Type B pancreatic cell (in vitro differentiated cells): Measurements from ENCODE around the gene RPL28. TPM values are rescaled to one million over a fixed set of nuclear protein-coding genes. Genes with fewer than 3 reads are reported as not detected.
"Not testable (repeated sequence)": the region's sequence is repeated elsewhere in the genome, so short reads cannot be mapped to it uniquely, and the experiment has no call there.

ENCODE experiments used
- DNase-seq: peaks from one replicate; pipeline ENCODE4 v3.0.0; 2021; ENCODE audit warnings: mixed read lengths; ENCODE audit not compliant: unreplicated experiment; ENCODE audit errors: extremely low spot score
- H3K27ac Mint-ChIP-seq: 2 replicates; pipeline ENCODE4 v1.8.0; 2021; ENCODE audit warnings: mild to moderate bottlenecking, mixed read lengths
- H3K27me3 Mint-ChIP-seq: 2 replicates; pipeline ENCODE4 v1.8.0; 2021; ENCODE audit warnings: mixed read lengths
- H3K36me3 Mint-ChIP-seq: 2 replicates; pipeline ENCODE4 v1.8.0; 2021; ENCODE audit warnings: mixed read lengths
- H3K4me1 Mint-ChIP-seq: one replicate; pipeline ENCODE4 v1.8.0; 2021; ENCODE audit warnings: mixed read lengths; ENCODE audit not compliant: unreplicated experiment
- H3K4me3 Mint-ChIP-seq: 2 replicates; pipeline ENCODE4 v1.8.0; 2021; ENCODE audit warnings: mild to moderate bottlenecking, mixed read lengths
- H3K9me3 Mint-ChIP-seq: 2 replicates; pipeline ENCODE4 v1.8.0; 2021; ENCODE audit warnings: mixed read lengths
- total RNA-seq: library from RNA; stranded (reverse); gene quantifications from 2 replicates; pipeline ENCODE4 v1.2.1, GENCODE V29; 2021; ENCODE audit warnings: low replicate concordance
- TF ChIP-seq, protein P1 (sequence below): fragments of 200-600 bp; sonication (generic); conservative IDR thresholded peaks from 2 replicates; pipeline ENCODE4 v1.5.0; 2021; ENCODE audit warnings: antibody characterized with exemption, mild to moderate bottlenecking

The RPL28 gene
- total RNA-seq, 1 donor from 2014 or later: 1,799 TPM

DNA sequence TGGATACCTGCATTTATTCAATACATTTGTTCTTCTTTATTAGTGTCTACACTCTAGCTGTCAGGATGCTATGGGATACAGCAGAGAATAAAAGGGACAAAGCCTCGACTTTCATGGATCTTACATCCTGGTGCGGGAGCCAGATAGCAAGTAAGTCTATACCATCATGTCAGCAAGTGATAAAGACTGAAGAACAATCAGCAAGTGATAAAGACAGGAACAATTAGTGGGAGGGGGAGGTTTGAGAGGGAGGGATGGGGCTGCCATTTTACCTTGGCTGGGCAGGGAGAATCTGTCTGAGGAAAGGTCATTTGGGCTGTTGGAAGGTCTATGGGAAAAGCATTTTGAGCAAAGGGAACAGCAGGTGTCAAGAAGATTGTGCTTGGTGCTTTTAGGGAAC is 24.4 kb downstream of the RPL28 start:
- H3K4me3 Mint-ChIP-seq: no peak overlapping the region
- no peak for DNase-seq
- no peak overlapping the region for H3K27ac Mint-ChIP-seq
- peaks cover 18% of the 10 kb centered on the region for H3K4me1 Mint-ChIP-seq
- H3K9me3 Mint-ChIP-seq: peaks cover 5% of the 10 kb centered on the region
- H3K27me3 Mint-ChIP-seq: peaks cover 14% of the 10 kb centered on the region
- TF ChIP-seq, protein P1, sequence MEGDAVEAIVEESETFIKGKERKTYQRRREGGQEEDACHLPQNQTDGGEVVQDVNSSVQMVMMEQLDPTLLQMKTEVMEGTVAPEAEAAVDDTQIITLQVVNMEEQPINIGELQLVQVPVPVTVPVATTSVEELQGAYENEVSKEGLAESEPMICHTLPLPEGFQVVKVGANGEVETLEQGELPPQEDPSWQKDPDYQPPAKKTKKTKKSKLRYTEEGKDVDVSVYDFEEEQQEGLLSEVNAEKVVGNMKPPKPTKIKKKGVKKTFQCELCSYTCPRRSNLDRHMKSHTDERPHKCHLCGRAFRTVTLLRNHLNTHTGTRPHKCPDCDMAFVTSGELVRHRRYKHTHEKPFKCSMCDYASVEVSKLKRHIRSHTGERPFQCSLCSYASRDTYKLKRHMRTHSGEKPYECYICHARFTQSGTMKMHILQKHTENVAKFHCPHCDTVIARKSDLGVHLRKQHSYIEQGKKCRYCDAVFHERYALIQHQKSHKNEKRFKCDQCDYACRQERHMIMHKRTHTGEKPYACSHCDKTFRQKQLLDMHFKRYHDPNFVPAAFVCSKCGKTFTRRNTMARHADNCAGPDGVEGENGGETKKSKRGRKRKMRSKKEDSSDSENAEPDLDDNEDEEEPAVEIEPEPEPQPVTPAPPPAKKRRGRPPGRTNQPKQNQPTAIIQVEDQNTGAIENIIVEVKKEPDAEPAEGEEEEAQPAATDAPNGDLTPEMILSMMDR: no peak
- peaks cover 14% of the 10 kb centered on the region for H3K36me3 Mint-ChIP-seq

DNA sequence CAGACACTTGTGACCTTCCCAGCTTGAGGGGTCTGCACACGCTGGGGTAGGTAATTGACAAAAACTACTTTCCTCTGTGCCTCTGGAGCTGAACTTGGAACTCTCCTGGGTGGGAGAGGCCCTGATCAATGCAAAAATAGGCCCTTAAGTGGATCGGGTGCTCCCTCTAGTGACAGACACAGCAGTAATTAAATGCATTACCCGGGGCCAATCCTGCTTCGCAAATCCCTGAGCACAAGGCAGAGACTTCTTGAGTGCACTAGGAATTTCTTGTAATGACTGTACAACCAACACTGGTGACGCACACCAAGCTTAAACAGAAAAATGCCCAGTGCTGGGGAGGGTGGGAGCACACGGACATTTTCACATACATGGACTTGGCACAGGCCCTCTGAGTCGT is 32.5 kb downstream of the RPL28 start:
- Mint-ChIP-seq H3K27ac (peak overlapping the region; percentile 25), H3K9me3 (no peaks in the 10 kb centered on the region), H3K27me3 (peaks cover 23% of the 10 kb centered on the region), H3K36me3 (no peaks in the 10 kb centered on the region), H3K4me3 (peak overlapping the region; percentile 45), H3K4me1 (peaks cover 6% of the 10 kb centered on the region)
- TF ChIP-seq, protein P1: peak; percentile 83
- DNase-seq: no peak

DNA sequence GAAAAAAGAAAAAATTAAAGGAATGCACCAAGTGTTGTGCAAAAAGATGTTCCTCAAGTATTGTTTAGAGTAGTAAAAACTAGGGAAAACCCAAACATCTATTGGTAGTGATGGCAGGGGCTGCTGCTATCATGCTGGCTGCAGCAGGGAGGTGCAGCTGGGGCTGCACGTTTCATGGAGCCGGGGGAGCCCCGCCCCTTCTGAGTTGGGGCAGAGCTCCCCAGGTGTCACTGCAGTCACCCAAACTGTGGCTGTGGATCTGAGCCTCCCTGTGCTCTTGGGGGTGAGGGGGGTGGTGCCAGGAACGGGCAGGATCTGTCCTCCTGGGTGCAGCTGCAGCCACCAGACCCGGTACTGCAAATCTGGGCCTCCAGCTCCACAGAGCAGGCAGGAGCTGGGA is 33.4 kb downstream of the RPL28 start:
- TF ChIP-seq, protein P1: no peak
- Mint-ChIP-seq H3K36me3 (no peaks in the 10 kb centered on the region), H3K9me3 (no peaks in the 10 kb centered on the region), H3K4me1 (peaks cover 6% of the 10 kb centered on the region), H3K27me3 (peaks cover 30% of the 10 kb centered on the region), H3K4me3 (no peak overlapping the region), H3K27ac (no peak overlapping the region)
- no peak for DNase-seq

DNA sequence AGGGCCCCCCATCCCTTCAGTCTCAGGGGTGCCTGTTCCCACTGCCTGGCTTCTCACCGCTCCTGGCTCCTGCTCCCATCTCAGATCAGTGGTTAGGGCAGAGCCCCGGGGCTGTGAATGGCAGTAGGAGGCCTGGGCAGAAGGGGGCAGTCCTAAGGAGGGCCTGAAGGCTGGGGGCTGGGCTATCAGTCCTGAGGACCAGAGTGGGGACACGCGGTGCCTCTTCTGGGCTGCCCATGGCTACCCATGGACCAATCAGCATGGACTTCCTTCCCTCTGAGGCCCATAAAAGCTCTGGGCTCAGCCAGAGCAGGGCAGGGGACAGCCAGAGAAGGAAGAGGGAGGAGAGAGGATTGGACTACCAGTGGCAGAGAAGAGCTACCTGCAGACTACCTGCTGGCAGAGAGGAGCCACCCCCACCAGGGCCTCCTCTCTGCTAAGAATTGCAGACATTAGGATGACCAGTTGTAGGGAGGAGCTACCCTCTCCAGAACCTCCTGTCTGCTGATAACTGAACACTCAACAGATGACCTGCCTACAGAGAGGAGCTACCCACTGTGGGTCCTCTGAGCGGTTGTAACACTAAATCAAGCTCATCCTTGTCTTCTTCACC is 34.0 kb downstream of the RPL28 start:
- TF ChIP-seq, protein P1: no peak
- no peak for DNase-seq
- peaks cover 32% of the 10 kb centered on the region for H3K27me3 Mint-ChIP-seq
- no peak overlapping the region for H3K27ac Mint-ChIP-seq
- peaks cover 6% of the 10 kb centered on the region for H3K4me1 Mint-ChIP-seq
- H3K36me3 Mint-ChIP-seq: no peaks in the 10 kb centered on the region
- no peak overlapping the region for H3K4me3 Mint-ChIP-seq
- no peaks in the 10 kb centered on the region for H3K9me3 Mint-ChIP-seq

DNA sequence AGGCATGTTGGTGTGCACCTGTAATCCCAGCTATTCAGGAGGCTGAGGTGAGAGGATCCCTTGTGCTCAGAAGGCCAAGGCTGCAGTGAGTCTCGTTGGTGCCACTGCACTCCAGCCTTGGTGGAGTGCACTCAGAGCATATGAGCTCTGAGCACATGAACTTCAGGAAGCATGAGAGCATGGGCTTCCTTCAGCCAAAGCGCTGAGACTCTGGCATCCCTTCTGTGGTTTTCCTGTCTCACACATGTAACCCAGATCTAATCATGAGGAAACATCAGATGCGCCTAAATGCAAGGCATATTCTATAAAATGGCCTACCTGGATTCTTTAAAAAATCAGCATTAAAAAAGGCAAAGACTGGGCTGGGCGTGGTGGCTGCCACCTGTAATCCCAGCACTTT is 35.5 kb downstream of the RPL28 start:
- peaks cover 42% of the 10 kb centered on the region for H3K27me3 Mint-ChIP-seq
- not testable (repeated sequence) for H3K4me3 Mint-ChIP-seq, H3K36me3 Mint-ChIP-seq, H3K9me3 Mint-ChIP-seq, DNase-seq, H3K27ac Mint-ChIP-seq, H3K4me1 Mint-ChIP-seq

DNA sequence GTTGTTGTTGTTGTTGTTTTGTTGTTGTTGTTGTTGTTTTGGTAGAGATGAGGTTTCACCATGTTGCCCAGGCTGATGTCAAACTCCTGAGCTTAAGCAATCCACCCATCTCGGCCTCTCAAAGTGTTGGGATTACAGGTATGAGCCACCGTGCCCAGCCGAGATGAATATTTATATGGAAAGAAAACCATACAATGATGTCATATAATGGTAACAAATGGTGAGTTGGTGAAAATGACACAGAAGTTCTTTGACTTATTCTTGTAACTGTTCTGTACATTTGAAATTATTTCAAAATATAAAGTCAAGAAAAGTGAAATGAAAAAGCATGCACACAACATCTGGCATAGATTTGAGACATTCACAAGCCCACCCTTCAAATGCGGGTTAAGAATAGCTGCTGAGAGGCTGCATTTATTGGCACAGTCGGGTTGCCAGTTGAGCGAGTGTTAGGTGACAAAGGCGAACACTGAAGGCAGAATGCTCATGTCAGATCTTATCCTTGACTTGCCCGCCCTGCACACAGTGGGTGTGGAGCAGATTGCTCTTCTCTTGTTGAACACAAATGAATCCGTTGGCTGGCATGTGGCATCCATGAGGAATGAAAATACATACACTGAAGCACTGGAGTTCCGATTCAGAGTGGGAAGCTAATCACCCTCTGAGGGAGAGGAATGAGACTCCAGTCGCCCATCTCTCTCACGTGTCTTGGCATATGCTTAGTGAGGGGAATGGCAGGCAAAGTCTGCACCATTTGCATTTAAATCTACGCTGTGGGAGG is 37.7 kb downstream of the RPL28 start:
- TF ChIP-seq, protein P1: no peak
- Mint-ChIP-seq H3K27ac (no peak overlapping the region), H3K36me3 (no peaks in the 10 kb centered on the region), H3K4me1 (peaks cover under 1% of the 10 kb centered on the region), H3K27me3 (peaks cover 45% of the 10 kb centered on the region), H3K4me3 (no peak overlapping the region), H3K9me3 (no peaks in the 10 kb centered on the region)
- DNase-seq: no peak
